B cell (primary cell): Measurements from ENCODE around the gene PIP4K2C. TPM values are rescaled to one million over a fixed set of nuclear protein-coding genes. Genes with fewer than 3 reads are reported as not detected.

Source experiments
- ATAC-seq: fragments of 200-7000 bp; cut with Tn5 transposase; one replicate; pipeline ENCODE4 v1.10.0; 2021; ENCODE audit warnings: low read depth, mild to moderate bottlenecking, moderate number of reproducible peaks, moderate library complexity
- CTCF ChIA-PET: fragments of 350-600 bp; sonication (Branson Sonifier 250); formaldehyde crosslinking; loops from one replicate; lab custom pipeline; 2021; ENCODE audit warnings: antibody characterized with exemption, inconsistent platforms; lab: Charles Lee
- POLR2A ChIA-PET: fragments of 350-600 bp; sonication (Branson Sonifier 250); formaldehyde crosslinking; loops from one replicate; lab custom pipeline; 2021; ENCODE audit warnings: antibody characterized with exemption; lab: Charles Lee
- DNase-seq: peaks from one replicate; pipeline ENCODE4 v3.0.0; 2013
- H2AFZ ChIP-seq: 2 replicates; pipeline ENCODE4 v1.6.1; 2012; ENCODE audit warnings: mild to moderate bottlenecking, low read depth, low read length; ENCODE audit not compliant: insufficient read depth, poor library complexity, severe bottlenecking
- H3K27ac ChIP-seq, 2 donors: 1 replicate in 1 of 2; 2 replicates in 1 of 2; pipeline ENCODE4 v1.5.1; 2012 to 2013; ENCODE audit warnings: low read length in 2 of 2, mild to moderate bottlenecking in 2 of 2, moderate library complexity in 1 of 2
- H3K27me3 ChIP-seq, 4 experiments: fragments of 200-600 bp in 1 of 4; sonication (generic) in 1 of 4; replicated peaks in 1 of 4; 1 replicate in 2 of 4; 2 replicates in 2 of 4; pipeline versions ENCODE4 v1.6.1 to v1.7.0; 2013 to 2016; ENCODE audit warnings: low read length in 3 of 4, mild to moderate bottlenecking in 2 of 4, mixed read lengths in 1 of 4, moderate library complexity in 1 of 4; ENCODE audit not compliant: insufficient read depth in 4 of 4, control insufficient read depth in 3 of 4; ENCODE audit errors: control extremely low read depth in 1 of 4
- H3K36me3 ChIP-seq, 2 experiments: replicated peaks in 1 of 2; 1 replicate in 1 of 2; 2 replicates in 1 of 2; pipeline versions ENCODE4 v1.6.1 to v1.7.1; 2013; ENCODE audit warnings: low read length in 1 of 2; ENCODE audit not compliant: insufficient read depth in 2 of 2, control insufficient read depth in 1 of 2; ENCODE audit errors: control extremely low read depth in 1 of 2, extremely low read depth in 1 of 2
- H3K4me1 ChIP-seq, 2 donors: fragments of 200-600 bp in 1 of 2; sonication (generic) in 1 of 2; 1 replicate in 1 of 2; 2 replicates in 1 of 2; pipeline versions ENCODE4 v1.5.1 to v1.6.1; 2013 to 2017; ENCODE audit warnings: low read length in 2 of 2; ENCODE audit not compliant: control insufficient read depth in 2 of 2, insufficient read depth in 2 of 2
- H3K4me2 ChIP-seq: replicated peaks from 2 replicates; pipeline ENCODE3; 2012; ENCODE audit warnings: mild to moderate bottlenecking, low read depth, low read length; ENCODE audit not compliant: poor library complexity, severe bottlenecking
- H3K4me3 ChIP-seq, 5 experiments: fragments of 200-600 bp in 1 of 5; sonication (generic) in 1 of 5; 1 replicate in 3 of 5; 2 replicates in 2 of 5; pipeline versions ENCODE4 v1.5.1 to v1.7.0; 2011 to 2016; ENCODE audit warnings: low read length in 4 of 5, mild to moderate bottlenecking in 4 of 5, low read depth in 2 of 5, control low read depth in 1 of 5, moderate library complexity in 1 of 5; ENCODE audit not compliant: insufficient read depth in 1 of 5; ENCODE audit errors: control extremely low read depth in 1 of 5, extremely low read depth in 1 of 5
- H3K79me2 ChIP-seq: fragments of 200-600 bp; sonication (generic); one replicate; pipeline ENCODE4 v1.6.0; 2016; ENCODE audit warnings: low read length; ENCODE audit not compliant: control insufficient read depth, insufficient read depth
- H3K9ac ChIP-seq: fragments of 200-600 bp; sonication (generic); 2 replicates; pipeline ENCODE4 v1.6.1; 2017; ENCODE audit warnings: mild to moderate bottlenecking, low read length, moderate library complexity
- H3K9me3 ChIP-seq, 3 donors: one replicate each; pipeline versions ENCODE4 v1.6.1 to v1.7.1; 2013; ENCODE audit warnings: low read length in 2 of 3; ENCODE audit not compliant: control insufficient read depth in 2 of 3, insufficient read depth in 1 of 3; ENCODE audit errors: control extremely low read depth in 1 of 3
- H4K20me1 ChIP-seq: 2 replicates; pipeline ENCODE4 v1.6.0; 2012; ENCODE audit warnings: mild to moderate bottlenecking, low read length; ENCODE audit not compliant: insufficient read depth, control insufficient read depth, poor library complexity, severe bottlenecking
- H3K27ac Mint-ChIP-seq: one replicate; pipeline ENCODE4 v1.8.0; 2021; ENCODE audit warnings: mixed read lengths
- H3K27me3 Mint-ChIP-seq: one replicate; pipeline ENCODE4 v1.8.0; 2021; ENCODE audit warnings: mixed read lengths
- H3K4me1 Mint-ChIP-seq: one replicate; pipeline ENCODE4 v1.8.0; 2021; ENCODE audit warnings: mixed read lengths
- H3K4me3 Mint-ChIP-seq: one replicate; pipeline ENCODE4 v1.8.0; 2021; ENCODE audit warnings: mixed read lengths
- H3K9me3 Mint-ChIP-seq: one replicate; pipeline ENCODE4 v1.8.0; 2022; ENCODE audit warnings: mixed read lengths; ENCODE audit not compliant: insufficient read depth
- CTCF ChIP-seq: fragments of 200-600 bp; IDR thresholded peaks from one replicate; pipeline ENCODE4 v1.8.0; 2022; ENCODE audit warnings: antibody characterized with exemption, mild to moderate bottlenecking
- EZH2 ChIP-seq: IDR thresholded peaks from 2 replicates; pipeline ENCODE4 v1.6.1; 2012; ENCODE audit warnings: borderline replicate concordance, low read depth, mild to moderate bottlenecking, moderate library complexity, low read length; ENCODE audit not compliant: insufficient read depth, poor library complexity, severe bottlenecking
- WGBS: methylation state at CpG from one replicate; pipeline ENCODE4 v1.1.5; 2013; ENCODE audit warnings: missing lambda C conversion rate; ENCODE audit not compliant: insufficient coverage; 5-methylcytosine and 5-hydroxymethylcytosine counted together
- intact Hi-C: fragments of 100-400 bp; cut with micrococcal nuclease; formaldehyde crosslinking; loops from one replicate; pipeline ENCODE4 v1.10.0; 2022
- polyA plus RNA-seq: library from polyadenylated mRNA; depleted of rRNA; stranded (reverse); fragments of >200 nt; gene quantifications from 2 replicates; pipeline ENCODE4 v1.2.3, GENCODE V29; 2012
- total RNA-seq, 2 donors: library from RNA; stranded (reverse); fragments of 120-200 nt in 1 of 2; gene quantifications; 1 replicate in 1 of 2; 2 replicates in 1 of 2; pipeline versions ENCODE4 v1.2.3 to v1.2.4, GENCODE V29; 2013 to 2022

The PIP4K2C gene
- total and polyA plus RNA-seq, 2 donors (not counting 1 experiment from before 2014, with no cell fraction given), result 20.1 to 21.3 TPM

- 6% methylated on average over 63 of the region's 67 CpGs for WGBS
- intact Hi-C loops, result no loop called here
These were observed 36.7 kb downstream of the PIP4K2C start for GRCh38 chr12:57627501-57628279.

More at GRCh38 chr12:57627501-57628279, 36.7 kb downstream of the PIP4K2C start:
- H3K27ac ChIP-seq, result no peak overlapping the region
- H3K79me2 ChIP-seq, result no peaks in the 10 kb centered on the region
- peak overlapping the region; percentile 38 for H2AFZ ChIP-seq
- ChIA-PET POLR2A (interaction anchor here (0.9 kb wide), 1 partner anchor 169 kb away, joined by 3 read pairs; the partner anchor contains the start of gene GLI1), CTCF (interaction anchor here (0.6 to 2.3 kb wide), 3 partner anchors 10 to 44 kb away, joined by 3 to 12 read pairs (median 3); no protein-coding TSS in a partner anchor)
- H3K36me3 ChIP-seq, result no peaks in the 10 kb centered on the region
- peaks cover 0 to 8% (median 0%) of the 10 kb centered on the region in 3 donors for H3K9me3 ChIP-seq
- peak overlapping the region; percentile 57 for H3K4me3 Mint-ChIP-seq
- peaks cover 20% of the 10 kb centered on the region for H3K4me1 Mint-ChIP-seq
- DNase-seq, result peak; percentile 49
- TF ChIP-seq EZH2, result no peak
- TF ChIP-seq CTCF, result peak; percentile 20
- H3K27me3 ChIP-seq, result peaks cover 0 to 97% (median 73%) of the 10 kb centered on the region in 4 experiments
- ATAC-seq, result peak; percentile 48
- peaks cover 84% of the 10 kb centered on the region for H3K27me3 Mint-ChIP-seq
- no peak overlapping the region for H3K27ac Mint-ChIP-seq
- H3K4me1 ChIP-seq, result peaks cover 19 to 38% of the 10 kb centered on the region in 2 donors
- peak overlapping the region; percentile 34 for H3K9ac ChIP-seq
- H3K9me3 Mint-ChIP-seq, result no peaks in the 10 kb centered on the region
- H3K4me2 ChIP-seq, result peak overlapping the region; percentile 74
- H3K4me3 ChIP-seq, result peak overlapping the region in 2 of 5 experiments; percentile 11 to 25
- no peaks in the 10 kb centered on the region for H4K20me1 ChIP-seq
